ENCODE measurements around the gene ZNF805. TPM values are rescaled to one million over a fixed set of nuclear protein-coding genes. Genes with fewer than 3 reads are reported as not detected.
"Not testable (repeated sequence)": the region's sequence is repeated elsewhere in the genome, so short reads cannot be mapped to it uniquely, and the experiment has no call there.

The ZNF805 gene
- 10 to 100 TPM; 16.3 to 27.5 (median 21.0) TPM for total RNA-seq

GRCh38 chr19:57240311-57241090, at the start of gene ZNF805:
TSS of gene ZNF805 (plus strand) at chr19:57240632. CDS start at chr19:57240892, 260 bp downstream.
- H3K27me3 ChIP-seq, result no peaks in the 10 kb centered on the region
- peaks cover 10 to 12% of the 10 kb centered on the region in 2 donors for H3K36me3 ChIP-seq
- TF ChIP-seq CTCF (IDR thresholded peaks at IDR 0.05) (peak in 3 of 6 experiments; percentile 5 to 22 (median 11)), POLR2A (IDR thresholded peaks at IDR 0.05) (peak in 1 of 2 donors; percentile 68)
- DNase-seq, result peak; percentile 97 to 98
- 1 to 7% methylated on average over 28 to 31 of the region's 61 CpGs for WGBS, 2 donors
- no peaks in the 10 kb centered on the region for H3K9me3 ChIP-seq
- peak within 1 kb of the TSS; percentile 84 to 85 (median 84) for H3K27ac ChIP-seq
- intact Hi-C loops (cut with DNase I), result no loop called here
- peak within 1 kb of the TSS; percentile 77 to 98 (median 94) for H3K4me3 ChIP-seq (replicated peaks in 1 of 3)
- H3K4me1 ChIP-seq, result peaks cover 11 to 14% of the 10 kb centered on the region in 2 donors

GRCh38 chr19:57191141-57192076, 49.0 kb upstream of the ZNF805 start, which contains the start of gene ZNF264:
TSS of gene ZNF264 (plus strand) at chr19:57191500. CDS start at chr19:57191914, 414 bp downstream.
- H3K9me3 ChIP-seq, result no peaks in the 10 kb centered on the region
- TF ChIP-seq POLR2A (IDR thresholded peaks at IDR 0.05) (peak in 1 of 2 donors; percentile 61), CTCF (IDR thresholded peaks at IDR 0.05) (no peak)

GRCh38 chr19:57192077-57192420, 48.4 kb upstream of the ZNF805 start:
- no peaks in the 10 kb centered on the region for H3K9me3 ChIP-seq
- H3K36me3 ChIP-seq, result peaks cover 31 to 35% of the 10 kb centered on the region in 2 donors
- H3K27me3 ChIP-seq, result no peaks in the 10 kb centered on the region
- WGBS, 2 donors, result 0 to 1% methylated on average over 7 to 9 of the region's 9 CpGs
- peak overlapping the region; percentile 81 to 90 (median 90) for H3K27ac ChIP-seq
- intact Hi-C loops (cut with DNase I), result no loop called here
- peaks cover 16 to 18% of the 10 kb centered on the region in 2 donors for H3K4me1 ChIP-seq
- DNase-seq, result peak; percentile 32 to 33
- TF ChIP-seq POLR2A (IDR thresholded peaks at IDR 0.05) (no peak), CTCF (IDR thresholded peaks at IDR 0.05) (no peak)
- peak overlapping the region; percentile 90 to 95 (median 93) for H3K4me3 ChIP-seq (replicated peaks in 1 of 3)

More at GRCh38 chr19:57191141-57192076, 49.0 kb upstream of the ZNF805 start, which contains the start of gene ZNF264:
- Histone ChIP-seq H3K27me3 (no peaks in the 10 kb centered on the region), H3K4me1 (peaks cover 16 to 18% of the 10 kb centered on the region in 2 donors), H3K36me3 (peaks cover 26 to 31% of the 10 kb centered on the region in 2 donors), H3K4me3 (replicated peaks in 1 of 3) (peak within 1 kb of the TSS; percentile 90 to 95 (median 93)), H3K27ac (peak within 1 kb of the TSS; percentile 81 to 90 (median 90))
- DNase-seq, result peak; percentile 88 to 90
- intact Hi-C loops (cut with DNase I), result no loop called here
- 0 to 1% methylated on average over 31 to 36 of the region's 81 CpGs for WGBS, 2 donors

GRCh38 chr19:57192993-57193392, 47.4 kb upstream of the ZNF805 start:
- WGBS, 2 donors, result 81 to 82% methylated on average over 5 of the region's 5 CpGs
- TF ChIP-seq CTCF (IDR thresholded peaks at IDR 0.05) (no peak), POLR2A (IDR thresholded peaks at IDR 0.05) (no peak)
- Histone ChIP-seq H3K36me3 (peaks cover 31 to 40% of the 10 kb centered on the region in 2 donors), H3K4me3 (replicated peaks in 1 of 3) (no peak overlapping the region), H3K4me1 (peaks cover 16 to 18% of the 10 kb centered on the region in 2 donors), H3K27me3 (no peaks in the 10 kb centered on the region), H3K9me3 (no peaks in the 10 kb centered on the region), H3K27ac (no peak overlapping the region)
- intact Hi-C loops (cut with DNase I), result no loop called here
- no peak for DNase-seq

- peaks cover 35 to 47% of the 10 kb centered on the region in 2 donors for H3K36me3 ChIP-seq
- H3K4me3 ChIP-seq (replicated peaks in 1 of 3); H3K27ac ChIP-seq; H3K9me3 ChIP-seq; intact Hi-C loops (cut with DNase I); DNase-seq; H3K27me3 ChIP-seq: not testable (repeated sequence)
- H3K4me1 ChIP-seq, result peaks cover 3 to 11% of the 10 kb centered on the region in 2 donors
- WGBS, 2 donors, result 96 to 97% methylated on average over 6 of the region's 6 CpGs
These were observed 42.6 kb upstream of the ZNF805 start for GRCh38 chr19:57197874-57198273.

Data from thyroid gland (tissue), 4 donors.